K562 (cell line): ENCODE results near the gene SULT2B1. TPM values are rescaled to one million over a fixed set of nuclear protein-coding genes. Genes with fewer than 3 reads are reported as not detected.

Source experiments
- ATAC-seq: fragments of 200-7000 bp; cut with Tn5 transposase; 3 replicates; pipeline ENCODE4 v1.9.1; 2020; ENCODE audit warnings: moderate library complexity
- BruUV-seq: library from RNA; stranded (reverse); fragments of 400-500 nt; replicated peaks from 2 replicates; lab custom pipeline; 2021; lab: Mats Ljungman, UMichigan
- CTCF ChIA-PET: fragments of 300-600 bp; formaldehyde crosslinking; extraction: SDS; loops from one replicate; lab custom pipeline; 2021; ENCODE audit warnings: low intra/inter-chr PET ratio; lab: Yijun Ruan, JAX
- POLR2A ChIA-PET: fragments of 300-600, 350-650 bp; sonication (Branson Sonifier 250); formaldehyde crosslinking; extraction: SDS; loops from one replicate; lab custom pipeline; 2021; ENCODE audit warnings: antibody characterized with exemption, inconsistent platforms; lab: Yijun Ruan, JAX
- DNase-seq, 4 experiments: peaks; one replicate each; pipeline versions ENCODE4 v3.0.0 to v3.0.0-alpha.2; 2011 to 2018; ENCODE audit warnings: low spot score in 3 of 4, mixed read lengths in 3 of 4; ENCODE audit errors: extremely low read depth in 1 of 4
- FAIRE-seq: peaks from 2 replicates; lab custom pipeline; 2011; peaks lifted over from hg19 to GRCh38; lab: Jason Lieb, UNC
- H2AFZ ChIP-seq: 2 replicates; pipeline ENCODE4 v1.6.0; 2011; ENCODE audit warnings: low read depth, low read length, control low read depth, inconsistent platforms
- H3K27ac ChIP-seq: fragments of 200-600 bp; 3 replicates; pipeline ENCODE4 v1.8.0; 2011; ENCODE audit warnings: low read depth, mild to moderate bottlenecking, control low read depth, inconsistent platforms, low read length, moderate library complexity, mixed read lengths; ENCODE audit errors: extremely low read depth
- H3K27me3 ChIP-seq, 2 experiments: fragments of 300-600 bp in 1 of 2; 2 replicates in 1 of 2; 3 replicates in 1 of 2; pipeline versions ENCODE4 v1.6.0 to v1.8.0; 2011; ENCODE audit warnings: inconsistent platforms in 2 of 2, low read length in 2 of 2, mild to moderate bottlenecking in 1 of 2, mixed read lengths in 1 of 2, moderate library complexity in 1 of 2; ENCODE audit not compliant: control insufficient read depth in 2 of 2, insufficient read depth in 2 of 2
- H3K36me3 ChIP-seq: fragments of 300-600 bp; 3 replicates; pipeline ENCODE4 v1.8.0; 2011; ENCODE audit warnings: mild to moderate bottlenecking, low read length, inconsistent platforms; ENCODE audit not compliant: control insufficient read depth, insufficient read depth
- H3K4me1 ChIP-seq, 2 experiments: fragments of 200-600 bp in 1 of 2; replicated peaks in 1 of 2; 2 replicates in 1 of 2; 3 replicates in 1 of 2; pipeline versions ENCODE4 v1.5.1 to v1.8.0; 2011; ENCODE audit warnings: inconsistent platforms in 2 of 2, low read length in 2 of 2, mild to moderate bottlenecking in 1 of 2, mixed read lengths in 1 of 2, moderate library complexity in 1 of 2; ENCODE audit not compliant: control insufficient read depth in 2 of 2, insufficient read depth in 2 of 2
- H3K4me2 ChIP-seq: 2 replicates; pipeline ENCODE4 v1.6.1; 2011; ENCODE audit warnings: low read length, control low read depth, inconsistent platforms, mixed read lengths; ENCODE audit not compliant: insufficient read depth
- H3K4me3 ChIP-seq: fragments of 200-600 bp; sonication (generic), shearing (Covaris generic); 2 replicates; pipeline ENCODE4 v1.5.1; 2016; ENCODE audit warnings: control low read depth, inconsistent platforms
- H3K79me2 ChIP-seq: fragments of 200-600 bp; 3 replicates; pipeline ENCODE4 v1.8.0; 2011; ENCODE audit warnings: low read length, inconsistent platforms; ENCODE audit not compliant: control insufficient read depth, insufficient read depth
- H3K9ac ChIP-seq, 2 experiments: 2 replicates each; pipeline versions ENCODE4 v1.6.0 to v1.6.1; 2011; ENCODE audit warnings: low read depth in 2 of 2, low read length in 2 of 2, control low read depth in 1 of 2, inconsistent platforms in 1 of 2, mild to moderate bottlenecking in 1 of 2, mixed read lengths in 1 of 2; ENCODE audit not compliant: insufficient read depth in 1 of 2
- H3K9me1 ChIP-seq: one replicate; pipeline ENCODE4 v1.6.0; 2011; ENCODE audit warnings: inconsistent platforms, mild to moderate bottlenecking, low read length, moderate library complexity; ENCODE audit not compliant: control insufficient read depth, insufficient read depth
- H3K9me3 ChIP-seq: replicated peaks from 2 replicates; pipeline ENCODE4 v1.5.1; 2011; ENCODE audit warnings: low read depth, low read length, inconsistent platforms; ENCODE audit not compliant: control insufficient read depth, insufficient read depth
- H4K20me1 ChIP-seq: replicated peaks from 2 replicates; pipeline ENCODE4 v1.6.1; 2011; ENCODE audit warnings: low read length, inconsistent platforms, mixed read lengths; ENCODE audit not compliant: control insufficient read depth, insufficient read depth
- ADNP ChIP-seq: fragments of 200-800 bp; sonication (Bioruptor generic); IDR thresholded peaks from 2 replicates; pipeline ENCODE4 v1.6.1; 2016; ENCODE audit warnings: missing genetic modification characterization, missing compliant biosample characterization
- CHD2 ChIP-seq: IDR thresholded peaks from 2 replicates; pipeline ENCODE4 v1.6.1; 2011; ENCODE audit warnings: low read depth, low read length
- CTBP1 ChIP-seq: fragments of 450-650 bp; IDR thresholded peaks from 2 replicates; pipeline ENCODE4 v1.6.1; 2016; ENCODE audit warnings: borderline replicate concordance
- ERF ChIP-seq: fragments of 450-650 bp; formaldehyde crosslinking; IDR thresholded peaks from 2 replicates; pipeline ENCODE4 v1.4.0; 2020; ENCODE audit warnings: mild to moderate bottlenecking, mixed read lengths
- ILF3 ChIP-seq: fragments of 450-650 bp; IDR thresholded peaks from 2 replicates; pipeline ENCODE4 v1.6.1; 2018; ENCODE audit warnings: antibody characterized with exemption, mild to moderate bottlenecking, moderate library complexity, borderline replicate concordance
- KAT8 ChIP-seq: fragments of 450-650 bp; IDR thresholded peaks from 2 replicates; pipeline ENCODE4 v1.6.1; 2016; ENCODE audit warnings: low read depth, mild to moderate bottlenecking
- KDM5B ChIP-seq: fragments of 200-600 bp; sonication (generic); IDR thresholded peaks from 2 replicates; pipeline ENCODE4 v1.6.1; 2012; ENCODE audit warnings: low read depth, mild to moderate bottlenecking, moderate library complexity, low read length, control low read depth, inconsistent platforms; ENCODE audit not compliant: insufficient replicate concordance
- L3MBTL2 ChIP-seq: fragments of 450-650 bp; IDR thresholded peaks from 2 replicates; pipeline ENCODE4 v1.6.1; 2016; ENCODE audit warnings: mild to moderate bottlenecking, moderate library complexity
- MLLT1 ChIP-seq, 2 experiments: fragments of 450-650 bp; IDR thresholded peaks; 2 replicates each; pipeline ENCODE4 v1.6.1; 2016
- PML ChIP-seq: IDR thresholded peaks from 2 replicates; pipeline ENCODE4 v1.6.1; 2012; ENCODE audit warnings: low read length, inconsistent platforms
- POLR2AphosphoS2 ChIP-seq: IDR thresholded peaks from 2 replicates; pipeline ENCODE4 v1.6.1; 2012; ENCODE audit warnings: low read length, improper control_type of control experiment
- POLR2AphosphoS5 ChIP-seq: IDR thresholded peaks from 2 replicates; pipeline ENCODE4 v1.6.1; 2011; ENCODE audit warnings: mild to moderate bottlenecking, low read depth, low read length, moderate library complexity; ENCODE audit not compliant: control insufficient read depth, insufficient read depth
- POLR3G ChIP-seq: IDR thresholded peaks from 2 replicates; pipeline ENCODE4 v1.6.1; 2011; ENCODE audit not compliant: insufficient read length, insufficient replicate concordance; ENCODE audit errors: extremely low read depth
- RAD21 ChIP-seq, 2 experiments: fragments of 250-450 bp in 1 of 2; fragments of 450-650 bp in 1 of 2; sonication (Bioruptor Pico) in 1 of 2; formaldehyde crosslinking in 1 of 2; IDR thresholded peaks in 1 of 2; conservative IDR thresholded peaks in 1 of 2; 2 replicates each; pipeline versions ENCODE4 v1.4.0 to v1.8.0; 2020 to 2022; ENCODE audit warnings: mild to moderate bottlenecking in 2 of 2, moderate library complexity in 1 of 2
- SIN3A ChIP-seq, 2 experiments: fragments of 150-350 bp in 1 of 2; IDR thresholded peaks; 2 replicates each; pipeline ENCODE4 v1.6.1; 2011 to 2016; ENCODE audit warnings: borderline replicate concordance in 2 of 2, low read depth in 2 of 2, low read length in 2 of 2, mild to moderate bottlenecking in 2 of 2, moderate library complexity in 2 of 2; ENCODE audit not compliant: control insufficient read depth in 1 of 2
- THRAP3 ChIP-seq: fragments of 450-650 bp; IDR thresholded peaks from 2 replicates; pipeline ENCODE4 v1.6.1; 2016; ENCODE audit warnings: mild to moderate bottlenecking, inconsistent platforms, borderline replicate concordance
- ZBED1 ChIP-seq: IDR thresholded peaks from 2 replicates; pipeline ENCODE4 v1.6.1; 2014
- ZNF121 ChIP-seq: sonication (generic); formaldehyde crosslinking; conservative IDR thresholded peaks from 2 replicates; pipeline ENCODE4 v1.8.0; 2022; ENCODE audit warnings: missing genetic modification reagents
- ZNF449 ChIP-seq: fragments of 250-450 bp; sonication (Bioruptor Pico); IDR thresholded peaks from 2 replicates; pipeline ENCODE4 v1.8.0; 2022; ENCODE audit warnings: moderate library complexity, mild to moderate bottlenecking, inconsistent platforms
- WGBS: fragments of 100-300 bp; shearing (Covaris generic); methylation state at CpG from one replicate; pipeline ENCODE4 v1.1.6; 2016; ENCODE audit warnings: low coverage, mixed read lengths; ENCODE audit not compliant: insufficient coverage; ENCODE audit errors: missing lambda C conversion rate; 5-methylcytosine and 5-hydroxymethylcytosine counted together
- in situ Hi-C: fragments of 300-500 bp; cut with MboI; formaldehyde crosslinking; loops from 4 replicates; pipeline ENCODE4 v1.15.0; 2018; ENCODE audit warnings: inconsistent platforms, mixed read lengths
- intact Hi-C: fragments of 100-400 bp; cut with micrococcal nuclease; formaldehyde crosslinking; loops from 2 replicates; pipeline ENCODE4 v1.14.2; 2022
- polyA plus RNA-seq, 8 experiments: library from polyadenylated mRNA; depleted of rRNA in 4 of 8; stranded (reverse) in 5 of 8; unstranded in 3 of 8; fragments of >200 nt; fragmentation: Nextera tagmentation in 2 of 8; fragmentation: Illumina TruSeq in 1 of 8; extraction: Ambion mirVana in 2 of 8; extraction: Trizol in 1 of 8; gene quantifications; 2 replicates each; pipeline versions ENCODE4 v1.2.1 to v1.2.3, GENCODE V29; 2011 to 2014; ENCODE audit warnings: inconsistent platforms in 1 of 8, missing spikeins in 1 of 8
- total RNA-seq, 7 experiments: library from RNA; depleted of rRNA in 6 of 7; stranded (reverse); fragments of >200 nt in 6 of 7; fragmentation: Illumina TruSeq in 2 of 7; extraction: Trizol in 2 of 7; gene quantifications; 2 replicates each; pipeline versions ENCODE4 v1.2.1 to v1.2.3, GENCODE V29; 2011 to 2021; ENCODE audit warnings: low replicate concordance in 1 of 7

The SULT2B1 gene
- total and polyA plus RNA-seq, 9 of the 15 experiments (the other 6 are each of a cell fraction or from before 2014, with no cell fraction given) = 0.09 to 0.62 (median 0.22) TPM; not detected in 2

GRCh38 chr19:48614436-48615230 is 62.7 kb downstream of the SULT2B1 start, which contains the start of gene FAM83E:
TSS of gene FAM83E (minus strand) at chr19:48615076. CDS start at chr19:48613372, 1,704 bp downstream.
- Histone ChIP-seq H3K27ac (peak within 1 kb of the TSS; percentile 0; the same call in 2 of the 3 replicates), H3K4me1 (peaks cover 22 to 62% of the 10 kb centered on the region in 2 experiments; a peak in 4 of 5 replicates), H2AFZ (no peak within 1 kb of the TSS), H3K36me3 (peaks cover 38% of the 10 kb centered on the region; the same call in 2 of the 3 replicates), H3K27me3 (no peaks in the 10 kb centered on the region), H3K9me3 (no peaks in the 10 kb centered on the region), H3K4me2 (peak within 1 kb of the TSS; percentile 91; the same call in 1 of the 2 replicates), H3K4me3 (no peak within 1 kb of the TSS; the same call in 1 of the 2 replicates), H4K20me1 (peaks cover 37% of the 10 kb centered on the region), H3K79me2 (peaks cover 36% of the 10 kb centered on the region), H3K9ac (peak within 1 kb of the TSS in 1 of 2 experiments; percentile 94; a peak in 2 of 4 replicates), H3K9me1 (peaks cover 11% of the 10 kb centered on the region)
- ATAC-seq = peak; percentile 52
- FAIRE-seq = peak; percentile 49
- in situ Hi-C loops (no loop called here), intact Hi-C loops (no loop called here)
- CTCF ChIA-PET = no interaction called here
- 24% methylated on average over 25 of the region's 31 CpGs for WGBS
- BruUV-seq = no TSS peak
- POLR2A ChIA-PET = interaction anchor here (0.6 to 1.4 kb wide), 9 partner anchors 9 to 281 kb away, joined by 3 to 6 read pairs (median 3); no protein-coding TSS in a partner anchor
- DNase-seq = peak; percentile 61 to 79 (median 68)
- TF ChIP-seq MLLT1 (IDR thresholded peaks at IDR 0.05) = no peak
- no peak for TF ChIP-seq L3MBTL2
- no peak for TF ChIP-seq ADNP (tag)
- no peak for TF ChIP-seq KDM5B
- TF ChIP-seq CHD2 = no peak; the same call in 1 of the 2 replicates
- TF ChIP-seq SIN3A (IDR thresholded peaks at IDR 0.05; ENCODE audit: borderline replicate concordance in 2 of 2, control insufficient read depth in 1 of 2, low read depth in 2 of 2, low read length in 2 of 2) = peak in 1 of 2 experiments; percentile 57; a peak in 1 of 4 replicates
- TF ChIP-seq POLR2AphosphoS2 = peak; percentile 98
- TF ChIP-seq ZBED1 = peak; percentile 50; the same call in 1 of the 2 replicates
- no peak for TF ChIP-seq ZNF449 (CRISPR knock-in tag)
- TF ChIP-seq KAT8 = no peak
- no peak for TF ChIP-seq CTBP1
- no peak for TF ChIP-seq RAD21 (CRISPR knock-in tag; conservative IDR thresholded peaks at IDR 0.05 in 1 of 2, IDR thresholded peaks at IDR 0.05 in 1 of 2)
- TF ChIP-seq ZNF121 (CRISPR knock-in tag) = no peak
- peak; percentile 64; the same call in 1 of the 2 replicates for TF ChIP-seq PML
- 0 out of 2 replicates have a peak, but pooled peaks have one; percentile 94 for TF ChIP-seq ILF3
- no peak for TF ChIP-seq POLR3G
- TF ChIP-seq ERF (CRISPR knock-in tag) = peak; percentile 96
- 0 out of 2 replicates have a peak, but pooled peaks have one; percentile 57 for TF ChIP-seq THRAP3
- TF ChIP-seq POLR2AphosphoS5 = peak; percentile 90
